ENCODE results near the gene ASIC2. TPM values are rescaled to one million over a fixed set of nuclear protein-coding genes. Genes with fewer than 3 reads are reported as not detected.

ASIC2 gene
- total and polyA plus RNA-seq, 2 donors (not counting 3 experiments of a cell fraction or from before 2014, with no cell fraction given), result not detected

GRCh38 chr17:33302394-33302793, 9.3 kb upstream of the ASIC2 start:
- H3K9ac ChIP-seq (replicated peaks; ENCODE audit: extremely low read depth, insufficient read depth, low read length), result no peak overlapping the region
- H3K4me2 ChIP-seq (ENCODE audit: insufficient read depth, low read length), result no peak overlapping the region
- FAIRE-seq (no peak), DNase-seq (ENCODE audit: low read depth, low spot score) (no peak)
- no peaks in the 10 kb centered on the region for H3K79me2 ChIP-seq (ENCODE audit: control insufficient read depth, insufficient read depth, low read length)
- no peak overlapping the region for H3K27ac ChIP-seq (ENCODE audit: insufficient read depth, low read depth, low read length)
- H3K27me3 ChIP-seq (ENCODE audit: control insufficient read depth in 2 of 2, insufficient read depth in 2 of 2, low read length in 2 of 2), result peaks cover 0 to 2% of the 10 kb centered on the region in 2 experiments
- no peaks in the 10 kb centered on the region for H3K4me1 ChIP-seq (ENCODE audit: control insufficient read depth, extremely low read depth, insufficient read depth, low read length)
- ChIA-PET POLR2A (no interaction called here), CTCF (no interaction called here)
- no peaks in the 10 kb centered on the region for H3K9me3 ChIP-seq (replicated peaks; ENCODE audit: control insufficient read depth, insufficient read depth, low read length)
- dilution Hi-C loops (cut with MboI; ENCODE audit: extremely low pct_ligation_motif_present, low sequenced_read_pairs) (no loop called here), intact Hi-C loops (cut with micrococcal nuclease) (no loop called here)
- no TSS peak for BruUV-seq (replicated peaks)
- no peak overlapping the region for H2AFZ ChIP-seq (ENCODE audit: low read depth, low read length)
- H3K9me1 ChIP-seq (replicated peaks; ENCODE audit: control insufficient read depth, extremely low read depth, insufficient read depth, low read length), result no peaks in the 10 kb centered on the region
- no peak for TF ChIP-seq POLR2AphosphoS5 (IDR thresholded peaks at IDR 0.05; ENCODE audit: insufficient read depth, low read depth, low read length)
- no peak for TF ChIP-seq POLR2A (IDR thresholded peaks at IDR 0.05; ENCODE audit: low read depth, low read length)
- no peak for TF ChIP-seq CTCF (IDR thresholded peaks at IDR 0.05; ENCODE audit: extremely low read depth in 1 of 2, insufficient read depth in 1 of 2, low read depth in 1 of 2, low read length in 2 of 2)
- no peak overlapping the region for H3K4me3 ChIP-seq (replicated peaks in 1 of 3; ENCODE audit: insufficient read depth in 1 of 3, low read depth in 1 of 3, low read length in 3 of 3)
- H3K36me3 ChIP-seq (ENCODE audit: control insufficient read depth in 2 of 2, extremely low read depth in 1 of 2, insufficient read depth in 2 of 2, low read length in 2 of 2), result no peaks in the 10 kb centered on the region
- H4K20me1 ChIP-seq (replicated peaks; ENCODE audit: control insufficient read depth, extremely low read depth, insufficient read depth, low read length), result no peaks in the 10 kb centered on the region

GRCh38 chr17:33300241-33300640, 7.1 kb upstream of the ASIC2 start:
- Histone ChIP-seq H3K27ac (ENCODE audit: insufficient read depth, low read depth, low read length) (no peak overlapping the region), H3K36me3 (ENCODE audit: control insufficient read depth in 2 of 2, extremely low read depth in 1 of 2, insufficient read depth in 2 of 2, low read length in 2 of 2) (no peaks in the 10 kb centered on the region), H3K9me3 (replicated peaks; ENCODE audit: control insufficient read depth, insufficient read depth, low read length) (no peaks in the 10 kb centered on the region), H3K4me2 (ENCODE audit: insufficient read depth, low read length) (no peak overlapping the region), H3K9ac (replicated peaks; ENCODE audit: extremely low read depth, insufficient read depth, low read length) (no peak overlapping the region), H3K9me1 (replicated peaks; ENCODE audit: control insufficient read depth, extremely low read depth, insufficient read depth, low read length) (no peaks in the 10 kb centered on the region), H2AFZ (ENCODE audit: low read depth, low read length) (no peak overlapping the region), H3K4me1 (ENCODE audit: control insufficient read depth, extremely low read depth, insufficient read depth, low read length) (no peaks in the 10 kb centered on the region), H3K4me3 (replicated peaks in 1 of 3; ENCODE audit: insufficient read depth in 1 of 3, low read depth in 1 of 3, low read length in 3 of 3) (no peak overlapping the region), H4K20me1 (replicated peaks; ENCODE audit: control insufficient read depth, extremely low read depth, insufficient read depth, low read length) (no peaks in the 10 kb centered on the region), H3K79me2 (ENCODE audit: control insufficient read depth, insufficient read depth, low read length) (no peaks in the 10 kb centered on the region), H3K27me3 (ENCODE audit: control insufficient read depth in 2 of 2, insufficient read depth in 2 of 2, low read length in 2 of 2) (peaks cover 4 to 5% of the 10 kb centered on the region in 2 experiments)
- intact Hi-C loops (cut with micrococcal nuclease) (no loop called here), dilution Hi-C loops (cut with MboI; ENCODE audit: extremely low pct_ligation_motif_present, low sequenced_read_pairs) (no loop called here)
- CTCF ChIA-PET, result no interaction called here
- TF ChIP-seq, protein P1, sequence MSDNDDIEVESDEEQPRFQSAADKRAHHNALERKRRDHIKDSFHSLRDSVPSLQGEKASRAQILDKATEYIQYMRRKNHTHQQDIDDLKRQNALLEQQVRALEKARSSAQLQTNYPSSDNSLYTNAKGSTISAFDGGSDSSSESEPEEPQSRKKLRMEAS (IDR thresholded peaks at IDR 0.05; ENCODE audit: insufficient read depth, insufficient read length), result no peak
- no peak for TF ChIP-seq POLR2AphosphoS5 (IDR thresholded peaks at IDR 0.05; ENCODE audit: insufficient read depth, low read depth, low read length)
- no peak for TF ChIP-seq JUN (IDR thresholded peaks at IDR 0.05; ENCODE audit: borderline replicate concordance, insufficient read depth, insufficient read length, low read depth)
- no peak for TF ChIP-seq FOS (IDR thresholded peaks at IDR 0.05; ENCODE audit: borderline replicate concordance, insufficient read depth, low read length)
- no peak for TF ChIP-seq POLR2A (IDR thresholded peaks at IDR 0.05; ENCODE audit: low read depth, low read length)
- TF ChIP-seq GATA2 (IDR thresholded peaks at IDR 0.05; ENCODE audit: insufficient read depth, insufficient read length, low read depth, low read length), result no peak
- no peak for TF ChIP-seq MYC (IDR thresholded peaks at IDR 0.05; ENCODE audit: low read depth, low read length)
- TF ChIP-seq CTCF (IDR thresholded peaks at IDR 0.05; ENCODE audit: extremely low read depth in 1 of 2, insufficient read depth in 1 of 2, low read depth in 1 of 2, low read length in 2 of 2), result no peak
- no TSS peak for BruUV-seq (replicated peaks)
- DNase-seq (ENCODE audit: low read depth, low spot score), result no peak
- POLR2A ChIA-PET, result no interaction called here
- no peak for FAIRE-seq

Measured in endothelial cell of umbilical vein (primary cell).